Osteocyte (in vitro differentiated cells): Measurements from ENCODE around the gene PCGF2. TPM values are rescaled to one million over a fixed set of nuclear protein-coding genes. Genes with fewer than 3 reads are reported as not detected.

Experiments
- DNase-seq: peaks from one replicate; pipeline ENCODE4 v3.0.0; 2021; ENCODE audit warnings: mixed read lengths; ENCODE audit not compliant: unreplicated experiment; ENCODE audit errors: extremely low spot score
- H3K27ac Mint-ChIP-seq: one replicate; pipeline ENCODE4 v1.8.0; 2021; ENCODE audit warnings: mild to moderate bottlenecking, mixed read lengths; ENCODE audit not compliant: unreplicated experiment
- H3K27me3 Mint-ChIP-seq: one replicate; pipeline ENCODE4 v1.8.0; 2021; ENCODE audit warnings: mixed read lengths; ENCODE audit not compliant: unreplicated experiment
- H3K36me3 Mint-ChIP-seq: one replicate; pipeline ENCODE4 v1.8.0; 2021; ENCODE audit warnings: mixed read lengths; ENCODE audit not compliant: unreplicated experiment
- H3K4me1 Mint-ChIP-seq: one replicate; pipeline ENCODE4 v1.8.0; 2021; ENCODE audit warnings: mixed read lengths; ENCODE audit not compliant: unreplicated experiment
- H3K4me3 Mint-ChIP-seq: one replicate; pipeline ENCODE4 v1.8.0; 2021; ENCODE audit warnings: mild to moderate bottlenecking, moderate library complexity, mixed read lengths; ENCODE audit not compliant: unreplicated experiment
- H3K9me3 Mint-ChIP-seq: one replicate; pipeline ENCODE4 v1.8.0; 2021; ENCODE audit warnings: mixed read lengths; ENCODE audit not compliant: unreplicated experiment
- total RNA-seq: library from RNA; stranded (reverse); gene quantifications from 2 replicates; pipeline ENCODE4 v1.2.1, GENCODE V29; 2021
- TF ChIP-seq, protein P1 (sequence below): fragments of 200-600 bp; sonication (generic); IDR thresholded peaks from 2 replicates; pipeline ENCODE4 v1.5.0; 2021; ENCODE audit warnings: antibody characterized with exemption, mild to moderate bottlenecking, moderate library complexity

PCGF2 gene
- total RNA-seq, 1 donor from 2014 or later = 66.9 TPM

DNA sequence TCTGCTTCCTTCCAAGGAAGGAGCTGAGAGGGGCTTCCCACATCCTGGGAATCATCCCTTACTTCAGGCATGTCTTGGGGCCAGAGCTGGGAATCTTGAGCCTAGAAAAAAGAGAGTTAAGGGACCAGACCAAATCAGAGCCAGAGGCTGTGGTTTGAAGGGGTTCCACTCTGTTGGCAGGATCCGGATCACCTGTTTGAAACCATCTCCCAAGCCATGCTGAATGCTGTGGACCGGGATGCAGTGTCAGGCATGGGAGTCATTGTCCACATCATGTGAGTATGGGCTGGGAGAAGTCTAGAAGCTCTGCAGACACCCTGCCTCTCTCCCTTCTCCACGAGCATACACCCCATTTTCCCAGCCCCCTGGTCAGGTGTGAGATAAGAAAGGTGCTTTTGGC lies 14.1 kb upstream of the PCGF2 start:
- no peaks in the 10 kb centered on the region for H3K9me3 Mint-ChIP-seq
- no peak for DNase-seq
- H3K27me3 Mint-ChIP-seq = no peaks in the 10 kb centered on the region
- no peak overlapping the region for H3K27ac Mint-ChIP-seq
- peaks cover 32% of the 10 kb centered on the region for H3K36me3 Mint-ChIP-seq
- TF ChIP-seq, protein P1, sequence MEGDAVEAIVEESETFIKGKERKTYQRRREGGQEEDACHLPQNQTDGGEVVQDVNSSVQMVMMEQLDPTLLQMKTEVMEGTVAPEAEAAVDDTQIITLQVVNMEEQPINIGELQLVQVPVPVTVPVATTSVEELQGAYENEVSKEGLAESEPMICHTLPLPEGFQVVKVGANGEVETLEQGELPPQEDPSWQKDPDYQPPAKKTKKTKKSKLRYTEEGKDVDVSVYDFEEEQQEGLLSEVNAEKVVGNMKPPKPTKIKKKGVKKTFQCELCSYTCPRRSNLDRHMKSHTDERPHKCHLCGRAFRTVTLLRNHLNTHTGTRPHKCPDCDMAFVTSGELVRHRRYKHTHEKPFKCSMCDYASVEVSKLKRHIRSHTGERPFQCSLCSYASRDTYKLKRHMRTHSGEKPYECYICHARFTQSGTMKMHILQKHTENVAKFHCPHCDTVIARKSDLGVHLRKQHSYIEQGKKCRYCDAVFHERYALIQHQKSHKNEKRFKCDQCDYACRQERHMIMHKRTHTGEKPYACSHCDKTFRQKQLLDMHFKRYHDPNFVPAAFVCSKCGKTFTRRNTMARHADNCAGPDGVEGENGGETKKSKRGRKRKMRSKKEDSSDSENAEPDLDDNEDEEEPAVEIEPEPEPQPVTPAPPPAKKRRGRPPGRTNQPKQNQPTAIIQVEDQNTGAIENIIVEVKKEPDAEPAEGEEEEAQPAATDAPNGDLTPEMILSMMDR = no peak
- no peak overlapping the region for H3K4me3 Mint-ChIP-seq
- no peaks in the 10 kb centered on the region for H3K4me1 Mint-ChIP-seq

DNA sequence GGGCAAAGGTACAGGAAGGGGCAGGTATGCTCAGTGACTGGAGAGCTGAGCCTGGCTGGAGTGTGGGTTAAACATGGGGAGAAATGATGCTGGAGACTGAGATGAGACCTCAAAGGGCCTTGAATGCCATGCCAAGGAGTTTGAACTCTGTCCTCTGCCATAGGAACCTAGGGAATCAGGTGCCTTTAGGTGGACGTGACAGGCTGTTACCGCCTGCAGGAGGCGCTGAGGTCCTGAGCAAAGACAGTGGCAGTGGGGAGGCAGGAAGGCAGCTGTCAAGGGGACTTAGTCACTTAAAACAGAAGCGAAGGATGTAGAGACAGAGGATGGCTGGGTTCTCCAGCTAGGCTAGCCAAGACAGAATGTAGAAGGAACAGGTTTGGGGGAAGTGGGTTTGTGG lies 13.5 kb upstream of the PCGF2 start:
- H3K27ac Mint-ChIP-seq = no peak overlapping the region

DNA sequence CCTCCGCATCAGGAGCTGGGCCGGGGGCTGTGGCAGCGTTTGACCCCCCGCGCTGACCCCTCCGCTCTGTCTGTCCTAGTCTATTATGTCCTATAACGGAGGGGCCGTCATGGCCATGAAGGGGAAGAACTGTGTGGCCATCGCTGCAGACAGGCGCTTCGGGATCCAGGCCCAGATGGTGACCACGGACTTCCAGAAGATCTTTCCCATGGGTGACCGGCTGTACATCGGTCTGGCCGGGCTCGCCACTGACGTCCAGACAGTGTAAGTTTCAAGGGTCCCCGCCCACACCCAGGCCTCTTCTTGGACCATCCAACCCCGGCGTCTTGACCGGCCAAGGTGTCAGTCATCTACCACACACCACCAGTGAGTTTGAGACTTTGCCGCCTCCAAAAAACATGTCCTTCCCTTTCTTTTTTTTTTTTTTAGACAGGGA lies 5.0 kb upstream of the PCGF2 start:
- Mint-ChIP-seq H3K9me3 (no peaks in the 10 kb centered on the region), H3K27me3 (no peaks in the 10 kb centered on the region), H3K27ac (peak overlapping the region; percentile 98), H3K4me1 (peaks cover 40% of the 10 kb centered on the region), H3K36me3 (peaks cover 12% of the 10 kb centered on the region), H3K4me3 (peak overlapping the region; percentile 99)
- DNase-seq = no peak
- TF ChIP-seq, protein P1 = no peak

More for the DNA sequence above, 13.5 kb upstream of the PCGF2 start:
- TF ChIP-seq, protein P1 = peak; percentile 44
- H3K27me3 Mint-ChIP-seq = no peaks in the 10 kb centered on the region
- H3K4me3 Mint-ChIP-seq = no peak overlapping the region
- no peak for DNase-seq
- H3K9me3 Mint-ChIP-seq = no peaks in the 10 kb centered on the region
- H3K36me3 Mint-ChIP-seq = peaks cover 31% of the 10 kb centered on the region
- H3K4me1 Mint-ChIP-seq = no peaks in the 10 kb centered on the region

DNA sequence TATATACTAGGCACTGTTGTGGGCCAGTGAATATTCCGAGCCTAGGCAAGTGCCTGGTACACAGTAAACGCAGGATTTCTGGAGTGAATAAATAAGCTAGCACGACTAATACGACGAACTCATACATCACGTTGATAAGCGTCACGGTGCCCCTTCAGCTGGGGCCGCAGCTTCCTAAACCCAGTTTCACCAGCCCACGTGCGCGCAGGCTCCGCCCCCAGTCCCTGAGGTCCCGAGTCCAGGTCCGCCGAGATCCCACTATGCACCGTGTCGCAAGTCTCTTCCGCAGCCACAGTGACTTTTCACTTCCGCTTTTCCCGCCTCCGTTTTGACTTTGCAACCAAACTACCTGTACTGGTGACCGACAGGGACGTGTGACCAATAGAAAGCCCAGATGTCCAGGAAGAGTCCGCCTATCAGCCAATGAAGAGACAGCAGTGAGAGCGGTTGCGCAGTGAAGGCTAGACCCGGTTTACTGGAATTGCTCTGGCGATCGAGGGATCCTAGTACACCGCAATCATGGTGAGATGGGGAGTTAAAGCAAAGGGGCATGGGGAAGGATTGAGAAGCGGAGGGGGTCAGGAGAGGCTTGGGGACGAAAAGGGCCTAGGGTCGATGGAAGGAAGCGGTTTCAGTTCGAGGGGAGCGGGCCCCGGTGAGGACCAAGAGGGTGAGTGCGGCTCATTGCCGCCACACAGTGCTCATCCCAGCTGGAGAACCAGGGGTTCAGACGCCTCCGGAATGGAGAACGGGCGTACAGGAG lies 4.4 kb upstream of the PCGF2 start, which contains the start of gene PSMB3:
Gene PSMB3, plus strand, starts transcription at position 434 of the 763 bp plus-strand sequence. Its CDS starts 86 bp downstream, at position 520.
- DNase-seq = peak; percentile 97
- H3K36me3 Mint-ChIP-seq = peaks cover 12% of the 10 kb centered on the region
- H3K27ac Mint-ChIP-seq = peak within 1 kb of the TSS; percentile 98
- TF ChIP-seq, protein P1 = no peak
- H3K27me3 Mint-ChIP-seq = no peaks in the 10 kb centered on the region
- no peaks in the 10 kb centered on the region for H3K9me3 Mint-ChIP-seq
- H3K4me1 Mint-ChIP-seq = peaks cover 40% of the 10 kb centered on the region
- peak within 1 kb of the TSS; percentile 99 for H3K4me3 Mint-ChIP-seq

DNA sequence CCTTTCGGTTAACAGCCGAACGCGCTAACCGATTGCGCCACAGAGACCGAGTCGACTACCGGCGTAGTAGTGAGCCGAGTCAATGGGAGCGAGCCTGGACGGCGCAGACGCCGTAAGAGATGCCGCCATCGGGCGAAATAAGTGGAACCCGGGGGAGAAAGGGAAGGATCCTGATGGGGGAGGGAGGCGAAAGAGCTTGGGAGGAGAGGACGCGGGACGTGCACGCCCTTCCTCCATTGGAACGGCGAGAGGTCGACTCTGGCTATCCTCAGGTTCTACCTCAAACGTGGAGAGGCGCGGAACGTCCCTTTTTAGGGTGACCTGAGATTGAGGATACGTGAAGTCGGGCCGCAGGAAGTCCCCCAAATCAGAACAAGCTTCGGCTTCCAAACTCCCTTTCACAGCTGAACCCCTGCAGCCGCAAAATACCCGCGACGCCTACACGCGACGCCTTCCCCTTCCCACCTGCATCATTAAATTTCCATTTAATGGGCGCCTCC lies 3.7 kb upstream of the PCGF2 start:
- TF ChIP-seq, protein P1 = no peak
- peak overlapping the region; percentile 98 for H3K27ac Mint-ChIP-seq
- no peaks in the 10 kb centered on the region for H3K9me3 Mint-ChIP-seq
- H3K36me3 Mint-ChIP-seq = peaks cover 12% of the 10 kb centered on the region
- peak overlapping the region; percentile 99 for H3K4me3 Mint-ChIP-seq
- H3K27me3 Mint-ChIP-seq = no peaks in the 10 kb centered on the region
- peak; percentile 95 for DNase-seq
- H3K4me1 Mint-ChIP-seq = peaks cover 40% of the 10 kb centered on the region
